HUES6 (cell line): ENCODE measurements around the gene RAX.
A peak's percentile ranks its signal among the peaks of the same experiment; 100 is the strongest.

ENCODE experiments used
- H3K27ac ChIP-seq: 2 replicates; pipeline ENCODE4 v1.7.0; 2013; ENCODE audit warnings: low read depth, mild to moderate bottlenecking, low read length, inconsistent platforms
- H3K27me3 ChIP-seq: 2 replicates; pipeline ENCODE4 v1.6.1; 2013; ENCODE audit warnings: low read length; ENCODE audit not compliant: control insufficient read depth, insufficient read depth
- H3K36me3 ChIP-seq: 2 replicates; pipeline ENCODE4 v1.6.1; 2013; ENCODE audit warnings: low read length; ENCODE audit not compliant: control insufficient read depth, insufficient read depth
- H3K4me1 ChIP-seq: 2 replicates; pipeline ENCODE4 v1.6.1; 2013; ENCODE audit warnings: low read length; ENCODE audit not compliant: control insufficient read depth, insufficient read depth
- H3K4me3 ChIP-seq: 2 replicates; pipeline ENCODE4 v1.5.1; 2013; ENCODE audit warnings: low read depth, low read length
- H3K9ac ChIP-seq: one replicate; pipeline ENCODE4 v1.6.1; 2013; ENCODE audit warnings: mild to moderate bottlenecking, low read length
- H3K9me3 ChIP-seq: 2 replicates; pipeline ENCODE4 v1.6.1; 2013; ENCODE audit warnings: low read depth, low read length; ENCODE audit not compliant: control insufficient read depth, insufficient read depth

Gene RAX

DNA sequence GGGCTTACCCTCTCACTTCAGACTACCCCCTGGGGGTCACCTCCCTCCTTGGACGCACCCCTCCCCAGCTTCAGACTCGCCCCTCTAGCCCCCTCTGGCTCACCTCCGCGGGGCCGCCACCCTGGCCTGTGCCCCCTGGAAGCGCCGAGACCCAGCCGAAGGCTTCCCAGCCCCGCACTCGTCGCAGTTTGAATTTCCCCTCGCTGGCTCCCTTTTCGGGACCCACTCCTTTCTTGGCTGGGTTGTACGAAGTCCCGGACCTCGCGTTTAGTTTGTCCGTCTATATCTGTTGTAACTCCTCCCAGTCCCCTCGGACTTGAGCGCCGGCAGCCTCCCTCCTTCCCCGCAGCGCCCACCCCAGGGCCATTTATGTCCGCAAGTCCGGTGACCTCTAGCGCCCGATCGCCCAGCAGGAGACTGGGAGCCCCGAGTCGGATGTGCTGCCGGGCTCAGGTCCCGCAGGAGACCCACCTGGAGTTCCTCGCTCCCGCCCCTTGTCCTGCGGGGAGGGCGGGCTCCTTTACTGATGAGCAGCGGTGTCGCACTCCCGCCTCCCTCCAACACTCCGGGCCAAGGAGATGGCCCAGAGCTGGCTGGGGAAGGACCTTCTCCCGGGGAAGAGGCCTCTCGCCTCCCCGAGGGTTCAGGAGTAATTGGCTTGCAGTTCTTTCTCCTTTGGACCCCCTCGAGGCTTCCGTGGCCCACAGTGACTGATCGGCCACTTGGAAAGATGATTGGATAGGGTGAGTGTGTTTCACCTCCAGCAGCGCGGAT lies 692 bp upstream of the RAX start:
- Histone ChIP-seq H3K9ac (no peak overlapping the region), H3K4me1 (peaks cover 19% of the 10 kb centered on the region; the same call in 1 of the 2 replicates), H3K27ac (no peak overlapping the region), H3K4me3 (peak overlapping the region; percentile 61), H3K36me3 (no peaks in the 10 kb centered on the region), H3K27me3 (peaks cover 99% of the 10 kb centered on the region), H3K9me3 (no peaks in the 10 kb centered on the region)

DNA sequence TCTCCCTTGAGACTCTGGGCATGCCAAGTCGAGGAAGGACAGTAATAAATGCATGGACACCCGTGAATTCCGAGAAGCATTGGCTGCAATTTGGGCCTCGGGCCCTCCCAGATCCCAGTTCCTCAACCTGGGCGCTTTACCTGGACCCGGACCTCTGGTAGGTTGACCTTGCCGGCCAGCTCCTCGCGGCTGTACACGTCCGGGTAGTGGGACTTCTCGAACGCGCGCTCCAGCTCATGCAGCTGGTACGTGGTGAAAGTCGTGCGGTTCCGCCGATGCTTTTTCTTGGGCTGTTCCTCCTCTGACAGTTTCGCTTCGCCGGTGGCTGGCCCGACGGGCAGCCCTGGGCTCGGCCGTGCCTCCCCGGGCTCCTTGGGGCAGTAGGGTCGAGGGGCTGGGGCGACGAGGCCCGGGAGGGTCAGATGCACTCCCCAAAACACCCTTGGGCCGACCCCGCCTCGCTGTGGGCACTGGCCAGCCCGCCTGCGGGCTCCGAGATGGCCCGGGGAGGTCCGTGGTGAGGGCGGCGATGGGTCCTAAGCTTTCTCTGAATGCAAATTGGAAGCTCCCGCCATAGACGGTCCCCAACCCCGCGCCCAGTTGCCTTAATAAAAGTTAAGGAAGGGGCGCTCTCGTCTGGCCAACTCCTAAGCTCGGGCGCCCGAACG lies 899 bp downstream of the RAX start:
- H3K9me3 ChIP-seq: no peaks in the 10 kb centered on the region
- H3K27me3 ChIP-seq: peaks cover 99% of the 10 kb centered on the region
- peak overlapping the region; percentile 61; the same call in 1 of the 2 replicates for H3K4me3 ChIP-seq
- H3K36me3 ChIP-seq: no peaks in the 10 kb centered on the region
- peaks cover 30% of the 10 kb centered on the region for H3K4me1 ChIP-seq
- no peak overlapping the region for H3K27ac ChIP-seq
- H3K9ac ChIP-seq: no peak overlapping the region

DNA sequence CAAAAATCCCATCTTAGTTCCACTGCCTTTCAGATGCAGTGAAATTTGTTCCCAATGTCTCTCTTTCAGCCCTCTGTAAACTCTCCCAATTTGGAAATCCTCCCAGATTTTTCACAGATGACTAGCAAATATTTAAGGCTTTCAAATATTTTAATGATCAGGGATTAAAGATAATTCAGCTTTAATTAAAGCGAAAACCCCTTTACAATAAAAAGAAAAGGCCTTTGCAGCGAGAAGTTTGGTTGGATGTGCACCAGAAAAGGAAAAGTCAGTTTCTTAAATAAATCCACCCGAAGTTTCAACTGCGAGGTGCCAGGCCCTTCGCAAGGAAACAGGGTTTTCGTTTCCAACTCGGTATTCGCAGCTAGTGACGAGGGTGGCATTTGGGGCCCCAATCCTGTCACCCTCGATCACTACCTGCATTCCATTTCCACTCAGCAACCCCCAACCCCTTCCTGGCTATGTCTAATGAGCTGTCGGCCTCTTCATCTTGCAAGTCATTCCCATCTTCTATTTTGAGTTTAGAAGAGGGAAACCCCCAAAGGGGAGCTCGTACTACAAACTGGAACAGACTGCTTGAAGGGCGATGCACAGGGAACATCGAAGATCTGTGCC lies 1.5 kb downstream of the RAX start:
- Histone ChIP-seq H3K9ac (no peak overlapping the region), H3K9me3 (no peaks in the 10 kb centered on the region), H3K27ac (no peak overlapping the region), H3K4me3 (peak overlapping the region; percentile 61; the same call in 1 of the 2 replicates), H3K27me3 (peaks cover 99% of the 10 kb centered on the region), H3K36me3 (no peaks in the 10 kb centered on the region), H3K4me1 (peaks cover 30% of the 10 kb centered on the region)

DNA sequence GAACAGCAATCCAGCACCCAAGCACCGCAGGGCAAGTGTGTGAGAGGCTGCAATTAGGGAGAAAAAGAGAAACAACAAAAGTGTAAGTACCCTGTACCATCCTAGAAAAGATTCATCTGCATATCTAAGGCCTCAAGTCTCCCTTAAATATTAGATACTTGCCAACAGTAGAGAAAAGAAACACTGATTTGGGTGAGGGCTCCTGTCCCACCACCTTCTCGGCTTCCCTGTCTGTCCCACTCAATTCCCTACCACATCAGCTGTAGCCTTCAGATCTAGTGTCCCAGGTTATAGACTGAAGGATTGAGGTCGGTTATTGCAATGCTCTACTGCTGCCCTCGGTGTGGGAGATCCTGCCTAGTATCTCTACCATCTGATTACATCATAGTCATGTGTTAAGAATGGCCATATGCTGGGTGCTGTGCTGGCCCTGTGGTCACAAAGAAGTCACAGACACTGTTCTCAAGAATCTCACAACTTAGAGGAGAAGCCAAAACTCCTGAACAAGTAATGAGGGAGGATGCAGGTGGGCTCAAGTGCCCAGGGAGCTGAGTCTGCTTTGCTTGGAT lies 2.5 kb downstream of the RAX start:
- Histone ChIP-seq H3K9me3 (no peaks in the 10 kb centered on the region), H3K36me3 (no peaks in the 10 kb centered on the region), H3K27me3 (peaks cover 99% of the 10 kb centered on the region), H3K27ac (no peak overlapping the region), H3K9ac (no peak overlapping the region), H3K4me3 (no peak overlapping the region), H3K4me1 (peaks cover 29% of the 10 kb centered on the region)

DNA sequence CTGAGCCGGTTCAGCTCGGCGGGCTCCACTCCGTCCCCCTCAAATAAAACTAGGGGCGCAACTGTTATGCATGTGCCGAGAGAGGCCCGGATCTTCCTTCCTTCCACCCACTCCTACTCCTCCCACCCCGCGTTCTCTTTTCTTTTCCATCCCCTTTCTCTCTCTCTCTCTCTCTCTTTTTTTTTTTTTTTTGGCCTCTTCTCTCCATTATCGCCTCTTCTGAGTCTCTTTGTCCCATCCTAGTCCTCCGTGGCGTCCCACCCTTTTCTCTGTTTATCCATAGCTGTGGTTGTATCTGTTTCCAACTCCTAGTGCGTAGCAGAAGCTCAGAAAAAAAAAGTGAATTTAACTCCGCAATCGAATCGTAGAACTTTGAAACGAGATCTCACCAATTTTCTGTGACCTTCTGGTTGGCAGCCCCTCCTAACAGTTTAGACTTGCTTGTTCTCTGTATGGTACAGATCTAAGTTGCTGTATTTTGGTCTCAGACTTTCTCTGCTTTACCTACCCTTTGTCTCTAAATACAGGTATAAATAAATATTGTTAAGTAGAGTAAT lies 3.6 kb downstream of the RAX start:
- peaks cover 99% of the 10 kb centered on the region for H3K27me3 ChIP-seq
- H3K4me1 ChIP-seq: peaks cover 26% of the 10 kb centered on the region
- H3K9me3 ChIP-seq: no peaks in the 10 kb centered on the region
- no peaks in the 10 kb centered on the region for H3K36me3 ChIP-seq
- H3K27ac ChIP-seq: no peak overlapping the region
- peak overlapping the region; percentile 77 for H3K4me3 ChIP-seq
- no peak overlapping the region for H3K9ac ChIP-seq

DNA sequence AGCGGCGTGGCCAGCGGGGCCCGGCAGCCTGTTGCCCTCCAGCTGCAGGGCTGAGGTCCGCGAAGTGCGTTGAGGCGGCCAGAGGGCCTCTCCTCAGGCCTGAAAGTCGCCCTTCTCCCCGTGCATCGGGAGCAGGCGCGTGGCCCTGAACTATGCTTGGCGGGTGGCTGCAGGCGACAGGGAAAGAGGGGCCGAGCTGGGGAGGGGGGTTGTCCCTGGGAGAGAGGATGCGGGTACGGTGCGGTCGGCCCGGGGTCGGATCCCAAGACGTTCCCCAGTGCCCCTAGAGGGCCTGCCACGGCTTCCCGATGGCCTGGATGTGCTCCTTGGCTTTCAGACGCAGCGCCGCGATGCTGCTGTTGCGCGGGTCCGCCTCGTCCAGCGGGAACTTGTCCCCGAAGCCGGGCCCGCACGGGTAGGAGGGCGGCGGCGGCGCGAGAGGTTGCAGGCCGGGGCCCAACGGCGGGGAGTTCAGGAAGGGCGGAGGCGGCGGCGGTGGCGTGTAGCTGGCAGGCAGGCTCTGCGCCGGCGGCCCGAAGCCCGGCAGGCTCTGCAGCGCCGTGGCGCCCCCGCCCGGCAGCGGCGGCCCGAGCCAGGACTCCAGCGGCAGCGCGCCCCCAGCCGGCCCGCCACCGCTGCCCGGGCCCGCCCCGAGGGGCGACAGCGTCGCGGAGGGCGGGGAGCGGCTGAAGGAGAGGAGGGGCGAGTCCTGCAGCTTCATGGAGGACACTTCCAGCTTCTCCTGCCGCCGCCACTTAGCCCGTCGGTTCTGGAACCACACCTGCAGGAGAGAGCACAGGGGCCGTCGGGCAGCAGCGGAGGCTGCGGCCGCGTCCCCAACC lies 4.3 kb downstream of the RAX start:
- Histone ChIP-seq H3K4me1 (peaks cover 32% of the 10 kb centered on the region), H3K9me3 (no peaks in the 10 kb centered on the region), H3K36me3 (no peaks in the 10 kb centered on the region), H3K9ac (no peak overlapping the region), H3K27ac (no peak overlapping the region), H3K4me3 (peak overlapping the region; percentile 77), H3K27me3 (peaks cover 99% of the 10 kb centered on the region)

DNA sequence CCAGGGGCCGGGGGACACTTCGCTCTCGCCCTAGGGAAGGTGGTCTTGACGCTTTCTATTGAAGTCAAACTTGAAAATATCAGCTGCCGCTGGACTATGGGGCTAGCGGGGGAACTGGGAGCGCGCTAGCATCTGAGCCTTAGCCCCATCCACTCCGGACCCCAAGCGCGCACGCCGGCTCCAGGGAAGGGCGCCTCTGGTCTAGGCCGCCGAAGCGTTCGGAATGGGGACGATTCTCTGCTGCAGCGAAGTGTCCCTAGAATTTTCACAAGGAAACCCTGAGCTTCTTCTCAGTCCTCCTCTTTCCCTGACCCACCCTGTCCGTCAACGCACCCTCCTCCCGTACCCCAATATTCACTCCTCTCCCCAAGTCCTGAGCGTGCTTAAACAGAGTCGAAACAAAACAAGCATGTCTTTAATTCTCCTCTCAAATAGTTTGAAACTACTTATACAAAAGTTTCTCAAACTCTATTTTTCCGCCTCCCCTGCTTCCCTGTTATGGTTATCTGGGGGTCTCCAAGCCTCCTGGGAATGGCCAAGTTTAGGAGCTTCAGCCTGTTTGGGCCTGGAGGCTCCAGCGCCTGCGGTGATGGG lies 5.0 kb downstream of the RAX start:
- peak overlapping the region; percentile 63 for H3K4me3 ChIP-seq
- H3K4me1 ChIP-seq: peaks cover 35% of the 10 kb centered on the region
- no peaks in the 10 kb centered on the region for H3K36me3 ChIP-seq
- H3K9ac ChIP-seq: no peak overlapping the region
- H3K9me3 ChIP-seq: no peaks in the 10 kb centered on the region
- H3K27ac ChIP-seq: no peak overlapping the region
- peaks cover 99% of the 10 kb centered on the region for H3K27me3 ChIP-seq

DNA sequence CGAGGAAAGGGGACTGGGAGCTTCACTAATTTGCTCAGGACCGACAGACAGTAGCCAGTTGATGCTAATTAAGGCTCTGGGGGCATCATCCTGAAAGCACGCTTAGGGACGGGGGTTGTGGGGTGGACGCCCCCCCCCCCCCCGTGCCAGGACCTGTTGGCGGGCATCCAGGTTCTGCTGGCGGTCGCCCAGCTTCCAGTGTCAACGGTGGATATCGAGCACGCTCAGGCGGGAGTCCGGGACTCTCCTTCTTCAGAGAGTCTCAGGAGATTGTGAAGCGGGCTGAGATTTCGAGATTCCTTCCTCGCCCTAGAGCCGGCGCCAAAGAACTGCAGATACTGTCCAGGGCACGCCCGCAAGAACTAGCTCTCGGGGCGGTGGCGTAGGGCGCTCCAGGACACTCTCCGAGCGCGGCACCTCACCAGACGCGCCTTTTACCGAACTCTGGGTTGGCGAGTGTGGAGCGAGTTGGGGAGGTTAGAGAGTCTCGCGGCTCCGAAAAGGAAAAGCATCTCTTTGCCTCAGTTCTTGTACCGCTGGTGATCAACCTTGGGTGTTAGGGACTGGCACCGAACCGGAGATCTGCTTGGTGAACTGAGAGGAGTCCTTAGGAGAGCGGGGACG lies 5.6 kb downstream of the RAX start:
- Histone ChIP-seq H3K9me3 (no peaks in the 10 kb centered on the region), H3K4me3 (peak overlapping the region; percentile 63), H3K4me1 (peaks cover 35% of the 10 kb centered on the region), H3K36me3 (no peaks in the 10 kb centered on the region), H3K27me3 (peaks cover 99% of the 10 kb centered on the region), H3K27ac (no peak overlapping the region), H3K9ac (no peak overlapping the region)

DNA sequence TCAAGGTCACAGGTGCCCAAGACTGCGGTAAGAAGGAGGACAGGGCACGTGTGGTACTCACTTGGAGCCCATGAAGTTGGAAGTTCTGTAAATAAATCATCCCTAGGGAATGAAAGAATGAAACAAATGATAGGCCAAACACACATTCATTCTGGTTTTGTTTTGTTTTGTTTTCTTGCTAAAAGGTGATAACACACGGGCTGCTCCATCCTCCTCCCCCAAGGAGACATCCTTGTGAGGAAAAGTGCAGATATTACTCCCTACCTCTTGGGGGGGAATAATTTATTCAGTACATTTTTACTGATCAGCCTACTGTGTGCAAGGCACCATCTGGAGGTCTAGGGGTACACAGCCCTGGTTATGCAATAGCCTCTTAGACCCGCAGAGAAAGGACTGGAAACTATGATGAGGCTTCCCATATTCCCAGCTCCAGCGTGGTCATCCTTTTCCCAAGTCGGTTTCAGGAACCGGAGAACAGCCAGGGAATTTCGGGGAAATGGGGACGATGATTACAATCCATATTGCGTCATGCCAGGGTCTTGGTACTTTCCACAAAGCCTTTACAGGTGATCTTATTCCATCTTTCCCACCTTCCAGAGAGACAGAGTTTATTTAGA lies 6.3 kb downstream of the RAX start:
- Histone ChIP-seq H3K27me3 (peaks cover 96% of the 10 kb centered on the region), H3K9me3 (no peaks in the 10 kb centered on the region), H3K4me3 (0 out of 2 replicates have a peak overlapping the region, but pooled peaks have one; percentile 63), H3K4me1 (peaks cover 32% of the 10 kb centered on the region), H3K9ac (no peak overlapping the region), H3K27ac (no peak overlapping the region), H3K36me3 (no peaks in the 10 kb centered on the region)
